EL (cell line): ENCODE data around the gene GRN.

Source experiments
- DNase-seq: peaks from one replicate; pipeline ENCODE4 v3.0.0-alpha.2; 2016

Gene GRN

DNA sequence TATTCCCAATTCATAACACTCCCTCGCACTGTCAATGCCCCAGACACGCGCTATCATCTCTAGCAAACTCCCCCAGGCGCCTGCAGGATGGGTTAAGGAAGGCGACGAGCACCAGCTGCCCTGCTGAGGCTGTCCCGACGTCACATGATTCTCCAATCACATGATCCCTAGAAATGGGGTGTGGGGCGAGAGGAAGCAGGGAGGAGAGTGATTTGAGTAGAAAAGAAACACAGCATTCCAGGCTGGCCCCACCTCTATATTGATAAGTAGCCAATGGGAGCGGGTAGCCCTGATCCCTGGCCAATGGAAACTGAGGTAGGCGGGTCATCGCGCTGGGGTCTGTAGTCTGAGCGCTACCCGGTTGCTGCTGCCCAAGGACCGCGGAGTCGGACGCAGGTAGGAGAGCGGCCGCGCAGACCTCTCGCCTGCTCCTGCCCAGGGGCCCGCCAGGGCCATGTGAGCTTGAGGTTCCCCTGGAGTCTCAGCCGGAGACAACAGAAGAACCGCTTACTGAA is at the start of gene GRN:
Gene GRN, plus strand, starts transcription at position 364 of the 515 bp plus-strand sequence. CDS start 3,863 bp downstream, outside the sequence.
- peak; percentile 100 for DNase-seq

- no peak for DNase-seq
These were observed 47.1 kb upstream of the GRN start for GRCh38 chr17:44297975-44298374.

DNA sequence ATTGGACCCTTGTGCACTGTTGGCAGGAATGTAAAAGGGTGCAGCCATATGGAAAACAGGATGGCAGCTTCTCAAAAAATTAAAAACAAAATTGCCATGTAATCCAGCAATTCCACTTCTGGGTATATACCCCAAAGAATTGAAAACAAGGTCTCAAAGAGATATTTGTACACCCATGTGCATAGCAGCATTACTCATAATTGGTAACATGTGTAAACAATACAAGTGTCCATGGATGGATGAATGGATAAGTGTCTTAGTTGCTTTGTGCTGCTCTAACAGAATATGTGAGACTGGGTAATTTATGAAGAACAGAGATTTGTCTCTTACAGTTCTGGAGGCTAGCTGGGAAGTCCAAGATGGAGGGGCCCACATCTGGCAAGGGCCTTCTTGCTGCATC is 40.5 kb upstream of the GRN start:
- DNase-seq, result no peak

- DNase-seq, result peak; percentile 37
These were observed 37.5 kb upstream of the GRN start for GRCh38 chr17:44307387-44308186.

- DNase-seq, result peak; percentile 74
These were observed 36.7 kb upstream of the GRN start, which contains the start of gene RUNDC3A for GRCh38 chr17:44308320-44308818. Gene RUNDC3A (plus strand): TSS chr17:44308601. CDS start chr17:44308833, 232 bp downstream.

- DNase-seq, result no peak
These were observed 36.2 kb upstream of the GRN start for GRCh38 chr17:44308865-44309264.

- DNase-seq, result no peak
These were observed 35.6 kb upstream of the GRN start for GRCh38 chr17:44309472-44309871.

- DNase-seq, result no peak
These were observed 34.9 kb upstream of the GRN start for GRCh38 chr17:44310188-44310587.

GRCh38 chr17:44310609-44311376 is 34.3 kb upstream of the GRN start:
- DNase-seq, result no peak

- no peak for DNase-seq
These were observed 33.4 kb upstream of the GRN start for GRCh38 chr17:44311562-44312181.

DNA sequence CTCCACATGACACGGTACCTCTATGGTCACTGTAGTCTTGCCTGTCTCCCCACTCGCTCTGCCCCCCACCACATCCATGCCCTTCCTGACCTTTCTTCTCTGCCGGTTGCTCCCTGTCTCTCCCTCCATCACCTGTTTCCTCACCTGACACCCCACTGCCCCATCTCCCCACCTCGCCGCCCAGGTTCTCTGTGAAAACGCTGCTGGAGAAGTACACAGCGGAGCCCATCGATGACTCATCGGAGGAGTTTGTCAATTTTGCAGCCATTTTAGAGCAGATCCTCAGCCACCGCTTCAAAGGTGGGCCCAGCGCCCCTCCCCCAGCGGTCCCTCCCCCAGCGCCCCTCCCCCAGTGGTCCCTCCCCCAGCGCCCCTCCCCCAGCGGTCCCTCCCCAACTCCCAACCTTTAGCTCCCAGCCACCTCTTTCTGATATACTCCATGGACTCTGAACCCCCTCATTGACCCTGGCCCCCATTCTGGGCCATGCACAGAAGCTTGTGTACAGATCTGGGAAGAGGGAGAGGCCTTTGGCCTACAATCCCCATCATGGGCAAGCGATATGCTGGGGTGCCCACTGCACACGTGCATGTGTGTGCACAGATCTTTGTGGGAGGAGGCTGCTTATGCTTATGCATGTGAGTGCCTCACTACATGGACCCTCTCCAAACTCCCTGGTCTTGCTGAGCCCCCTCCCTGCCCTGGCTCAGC is 32.6 kb upstream of the GRN start:
- DNase-seq, result no peak

DNA sequence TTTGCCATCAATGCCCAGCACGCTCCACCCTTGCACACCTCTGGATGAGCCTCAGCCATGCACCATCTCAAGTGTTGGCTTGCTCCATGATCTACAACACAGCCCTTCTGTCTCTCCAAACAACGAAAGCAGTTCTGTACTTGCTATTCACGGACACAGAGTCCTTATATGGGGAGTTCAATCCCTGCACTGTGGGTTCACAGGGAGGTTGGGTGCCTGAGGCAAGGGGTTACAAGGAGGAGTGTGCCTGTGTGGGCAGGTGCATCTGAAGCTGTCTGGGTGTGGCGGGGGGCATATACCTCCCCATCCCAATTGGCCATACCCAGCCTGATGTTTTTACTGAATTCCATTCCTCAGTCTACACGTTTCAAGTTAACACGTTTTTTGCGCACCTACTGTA is 31.1 kb upstream of the GRN start:
- DNase-seq, result no peak

GRCh38 chr17:44314524-44314868 is 30.6 kb upstream of the GRN start:
- DNase-seq, result no peak

DNA sequence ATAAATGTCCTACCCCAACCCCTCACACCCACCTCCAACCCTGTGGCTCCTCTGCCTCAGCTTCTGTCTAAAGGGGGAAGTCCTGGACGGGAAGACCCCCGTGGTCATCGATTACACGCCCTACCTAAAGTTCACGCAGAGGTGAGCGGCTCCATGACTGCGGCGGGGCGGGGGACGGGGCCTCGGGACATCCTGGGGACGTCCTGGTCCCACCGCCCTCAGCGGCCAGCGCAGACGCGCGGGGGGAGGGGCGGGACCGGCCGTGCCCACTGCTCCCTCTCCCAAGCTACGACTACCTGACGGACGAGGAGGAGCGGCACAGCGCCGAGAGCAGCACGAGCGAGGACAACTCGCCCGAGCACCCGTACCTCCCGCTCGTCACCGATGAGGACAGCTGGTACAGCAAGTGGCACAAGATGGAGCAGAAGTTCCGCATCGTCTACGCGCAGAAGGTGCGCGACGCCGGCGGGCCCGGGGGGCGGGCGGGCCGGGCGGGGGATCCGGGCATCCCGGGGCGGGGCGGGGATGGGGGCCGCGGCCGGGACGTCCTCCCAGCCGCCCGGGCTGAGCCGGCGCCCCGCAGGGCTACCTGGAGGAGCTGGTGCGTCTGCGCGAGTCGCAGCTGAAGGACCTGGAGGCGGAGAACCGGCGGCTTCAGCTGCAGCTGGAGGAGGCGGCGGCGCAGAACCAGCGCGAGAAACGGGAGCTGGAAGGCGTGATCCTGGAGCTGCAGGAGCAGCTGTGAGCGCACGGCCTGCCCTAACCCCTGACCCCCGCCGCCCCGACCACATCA is 30.0 kb upstream of the GRN start:
- DNase-seq, result peak; percentile 29

GRCh38 chr17:44315760-44316731 is 29.1 kb upstream of the GRN start:
- no peak for DNase-seq

GRCh38 chr17:44317545-44317944 is 27.6 kb upstream of the GRN start:
- no peak for DNase-seq

DNA sequence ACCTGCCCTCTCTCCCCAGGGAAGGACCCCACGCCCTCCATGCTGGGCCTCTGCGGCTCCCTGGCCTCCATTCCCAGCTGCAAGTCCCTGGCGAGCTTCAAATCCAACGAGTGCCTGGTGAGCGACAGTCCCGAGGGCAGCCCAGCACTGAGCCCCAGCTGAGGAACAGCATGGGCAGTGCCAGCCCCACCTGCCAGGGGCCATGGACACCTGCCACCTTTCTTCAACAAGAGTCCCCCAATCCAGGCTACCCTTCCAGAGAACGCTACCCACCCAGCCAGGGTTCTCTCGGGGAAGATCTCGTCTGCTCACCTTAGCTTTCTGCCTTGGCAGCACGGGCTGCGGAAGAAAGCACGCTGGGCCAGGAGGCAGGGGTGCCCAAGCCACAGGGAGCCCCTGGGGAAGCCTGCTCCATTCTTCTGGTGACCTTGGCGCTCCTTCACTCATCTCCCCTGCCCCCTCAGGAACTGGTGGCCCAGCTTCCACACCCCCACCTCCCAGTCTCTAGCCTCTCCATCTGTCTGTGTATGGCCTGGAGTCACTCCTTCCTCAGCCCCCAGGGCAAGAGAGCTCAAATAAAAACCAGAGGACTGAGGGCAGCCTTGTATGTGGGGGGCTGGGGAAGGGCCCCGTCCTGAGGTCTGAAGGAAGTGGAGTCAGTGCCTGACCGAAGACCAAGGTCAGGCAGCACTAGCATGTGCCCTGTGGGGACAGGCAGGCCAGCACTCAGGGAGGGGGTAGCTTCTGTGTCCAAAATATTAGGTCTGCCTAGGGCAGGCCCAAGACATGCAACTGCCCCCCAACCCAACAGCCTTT is 26.8 kb upstream of the GRN start:
- DNase-seq, result no peak

DNA sequence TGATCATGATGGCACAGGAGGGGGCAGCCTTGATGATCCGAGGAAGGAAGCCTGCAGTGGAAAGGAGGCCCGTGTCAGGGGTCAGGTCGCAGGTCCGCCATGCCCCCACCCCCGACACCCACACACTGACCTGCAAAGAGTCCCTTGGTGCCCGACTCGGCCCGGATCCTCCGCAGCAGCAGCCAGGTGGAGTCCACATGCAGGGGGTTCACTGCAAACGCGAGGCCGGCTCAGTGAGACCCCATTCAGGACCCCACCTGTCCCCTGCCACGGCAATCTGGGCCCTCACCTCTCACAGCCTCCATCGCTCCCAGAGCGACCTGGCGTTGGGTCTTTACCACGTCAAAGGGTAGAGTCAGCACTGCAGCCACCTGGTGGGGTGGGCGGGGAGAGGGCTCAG is 25.0 kb upstream of the GRN start:
- no peak for DNase-seq

DNA sequence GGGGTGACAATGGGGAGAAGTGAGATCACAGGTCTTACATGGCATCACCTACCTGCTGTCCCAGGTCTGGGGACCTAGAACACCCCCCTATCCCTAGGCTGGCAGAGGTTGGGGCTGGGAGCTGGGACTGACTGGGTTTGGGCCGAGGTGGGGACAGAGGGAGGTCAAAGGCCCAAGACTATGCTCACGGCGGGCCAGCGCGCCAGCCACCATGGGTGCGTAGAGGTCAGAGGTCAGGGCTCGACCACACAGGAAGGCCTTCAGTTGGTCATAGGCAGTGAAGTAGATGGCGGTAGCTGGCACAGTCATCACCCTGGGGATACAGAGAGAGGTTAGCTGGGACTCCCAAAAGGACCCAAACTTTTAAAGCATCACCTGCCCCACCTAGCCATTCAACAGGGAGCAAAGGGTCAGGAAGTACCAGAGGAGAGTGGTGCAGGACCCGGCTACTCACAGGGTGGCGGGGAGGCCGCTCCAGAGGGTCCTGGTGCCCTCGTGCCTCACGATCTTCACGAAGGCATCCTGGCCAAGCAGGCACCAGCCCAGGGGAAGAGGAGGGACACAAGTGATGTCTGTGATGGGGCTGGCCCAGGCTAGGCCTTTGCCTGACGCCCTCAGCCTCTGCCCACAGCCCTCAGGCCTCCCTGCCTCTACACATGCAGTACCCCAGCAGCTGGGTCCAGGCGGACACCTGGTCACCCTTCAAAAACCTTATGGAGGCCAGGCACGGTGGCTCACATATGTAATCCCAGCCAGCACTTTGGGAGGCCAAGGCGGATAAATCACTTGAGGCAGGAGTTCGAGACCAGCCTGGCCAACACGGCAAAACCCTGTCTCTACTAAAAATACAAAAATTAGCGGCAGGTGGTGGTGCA is 23.6 kb upstream of the GRN start:
- no peak for DNase-seq
